ENCODE measurements around the gene MAP3K20. TPM values are rescaled to one million over a fixed set of nuclear protein-coding genes. Genes with fewer than 3 reads are reported as not detected.

The MAP3K20 gene
- total RNA-seq, 4 donors from 2014 or later, result 33.0 to 56.1 (median 44.4) TPM

DNA sequence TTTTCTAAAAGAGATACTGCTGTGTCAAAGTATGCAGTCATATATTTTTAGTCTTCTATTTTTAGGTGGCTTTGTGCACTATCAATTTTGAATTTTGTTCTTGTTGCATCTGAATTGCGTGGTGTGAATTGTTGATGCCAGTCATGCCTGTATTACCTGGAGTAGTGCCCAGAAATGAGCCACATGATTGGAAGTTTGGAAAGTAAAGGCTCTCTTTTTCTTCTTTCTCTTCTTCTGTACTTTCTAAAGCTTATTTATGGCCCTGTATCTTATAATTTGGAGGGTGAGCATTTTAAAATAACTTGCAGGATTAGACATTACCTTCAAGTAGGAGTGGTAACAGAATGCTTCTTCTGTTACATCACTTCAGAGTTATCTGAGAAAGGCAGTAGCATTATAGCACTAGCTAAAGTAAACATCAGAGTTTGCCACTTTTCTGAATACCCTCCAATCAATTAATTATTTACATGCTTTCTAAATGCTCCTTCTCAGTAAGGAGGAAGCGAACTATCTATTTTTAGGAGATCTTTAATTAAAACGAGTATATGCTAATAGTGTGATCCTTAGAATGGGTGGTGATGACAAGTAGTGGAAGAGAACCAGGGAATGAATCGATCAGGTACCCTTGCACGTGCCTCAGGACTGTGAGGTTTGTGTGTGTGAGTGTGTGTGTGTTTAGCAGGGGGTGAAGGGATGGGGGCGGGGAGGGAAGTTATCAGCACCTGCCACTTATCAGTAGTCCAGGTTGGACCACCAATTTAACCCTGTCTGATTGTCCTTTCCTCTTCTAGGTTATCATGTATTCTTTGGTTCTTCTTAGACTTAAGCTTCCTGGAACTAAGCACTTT lies 112.5 kb downstream of the MAP3K20 start:
- TF ChIP-seq CTCF (IDR thresholded peaks at IDR 0.05), result no peak
- no peak for DNase-seq (ENCODE audit: low spot score)
- ATAC-seq (ENCODE audit: low FRiP score), result no peak

- no peak for ATAC-seq (ENCODE audit: low FRiP score)
- TF ChIP-seq CTCF (IDR thresholded peaks at IDR 0.05), result no peak
- no peak for DNase-seq (ENCODE audit: low spot score)
Measured at GRCh38 chr2:173191601-173192000, 116.0 kb downstream of the MAP3K20 start.

DNA sequence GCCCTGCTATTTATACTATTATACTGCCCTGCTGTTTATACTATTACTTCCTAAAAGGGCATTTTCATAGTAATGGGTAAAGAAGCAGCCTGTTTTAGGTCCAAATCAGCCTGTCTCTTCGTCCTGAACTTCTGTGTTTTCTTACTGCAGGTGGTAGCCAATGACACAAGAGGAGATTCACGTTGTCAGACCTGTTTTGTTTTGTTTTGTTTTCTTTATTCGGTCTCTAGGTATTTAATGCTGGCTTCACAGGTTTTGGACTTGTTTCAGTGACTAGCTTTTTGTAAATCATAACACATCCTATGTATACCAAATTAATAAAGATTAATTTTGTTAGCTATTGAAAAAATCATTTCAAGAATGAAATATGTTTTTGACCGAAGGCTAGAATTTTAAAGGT lies 116.4 kb downstream of the MAP3K20 start:
- no peak for TF ChIP-seq CTCF (IDR thresholded peaks at IDR 0.05)
- no peak for ATAC-seq (ENCODE audit: low FRiP score)
- DNase-seq (ENCODE audit: low spot score), result no peak

GRCh38 chr2:173193925-173194324 lies 118.3 kb downstream of the MAP3K20 start:
- TF ChIP-seq CTCF (IDR thresholded peaks at IDR 0.05), result no peak
- ATAC-seq (ENCODE audit: low FRiP score), result no peak

DNA sequence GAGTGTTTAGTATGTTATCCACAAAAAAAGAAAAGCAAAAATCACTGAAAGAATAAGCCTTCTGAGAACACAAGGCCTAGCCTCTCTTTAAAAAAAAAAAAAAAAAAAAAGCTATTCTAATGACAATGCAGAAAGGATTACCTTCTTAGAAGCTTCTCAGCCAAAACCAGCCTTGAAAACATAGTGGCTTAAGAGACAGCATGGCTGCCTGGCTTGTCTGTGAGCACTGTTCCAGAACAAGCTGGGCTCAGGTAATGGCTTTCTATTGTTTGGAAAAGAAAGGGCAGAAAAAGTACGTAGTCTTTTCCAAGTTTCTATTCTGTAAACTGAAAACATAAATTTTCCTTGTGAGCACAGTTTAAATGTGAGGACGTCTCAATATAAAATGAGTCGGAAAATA lies 119.5 kb downstream of the MAP3K20 start:
- ATAC-seq (ENCODE audit: low FRiP score), result no peak

More at GRCh38 chr2:173193925-173194324, 118.3 kb downstream of the MAP3K20 start:
- DNase-seq (ENCODE audit: low spot score), result no peak

GRCh38 chr2:173196080-173196479 lies 120.4 kb downstream of the MAP3K20 start:
- no peak for TF ChIP-seq CTCF (IDR thresholded peaks at IDR 0.05)
- ATAC-seq (ENCODE audit: low FRiP score), result no peak
- no peak for DNase-seq (ENCODE audit: low spot score)

More for the DNA sequence above, 119.5 kb downstream of the MAP3K20 start:
- no peak for DNase-seq (ENCODE audit: low spot score)
- no peak for TF ChIP-seq CTCF (IDR thresholded peaks at IDR 0.05)

- no peak for TF ChIP-seq CTCF (IDR thresholded peaks at IDR 0.05)
- no peak for ATAC-seq (ENCODE audit: low FRiP score)
- no peak for DNase-seq (ENCODE audit: low spot score)
Measured at GRCh38 chr2:173196638-173197037, 121.0 kb downstream of the MAP3K20 start.
